HG02981 (cell line): Measurements from ENCODE around the gene IQGAP1.
"Not testable (repeated sequence)": the region's sequence is repeated elsewhere in the genome, so short reads cannot be mapped to it uniquely, and the experiment has no call there.

ENCODE experiments used
- ATAC-seq: cut with Tn5 transposase; IDR thresholded peaks from one replicate; pipeline ENCODE4 v1.9.1; 2021; ENCODE audit warnings: mild to moderate bottlenecking, moderate library complexity; ENCODE audit not compliant: unreplicated experiment

IQGAP1 gene

DNA sequence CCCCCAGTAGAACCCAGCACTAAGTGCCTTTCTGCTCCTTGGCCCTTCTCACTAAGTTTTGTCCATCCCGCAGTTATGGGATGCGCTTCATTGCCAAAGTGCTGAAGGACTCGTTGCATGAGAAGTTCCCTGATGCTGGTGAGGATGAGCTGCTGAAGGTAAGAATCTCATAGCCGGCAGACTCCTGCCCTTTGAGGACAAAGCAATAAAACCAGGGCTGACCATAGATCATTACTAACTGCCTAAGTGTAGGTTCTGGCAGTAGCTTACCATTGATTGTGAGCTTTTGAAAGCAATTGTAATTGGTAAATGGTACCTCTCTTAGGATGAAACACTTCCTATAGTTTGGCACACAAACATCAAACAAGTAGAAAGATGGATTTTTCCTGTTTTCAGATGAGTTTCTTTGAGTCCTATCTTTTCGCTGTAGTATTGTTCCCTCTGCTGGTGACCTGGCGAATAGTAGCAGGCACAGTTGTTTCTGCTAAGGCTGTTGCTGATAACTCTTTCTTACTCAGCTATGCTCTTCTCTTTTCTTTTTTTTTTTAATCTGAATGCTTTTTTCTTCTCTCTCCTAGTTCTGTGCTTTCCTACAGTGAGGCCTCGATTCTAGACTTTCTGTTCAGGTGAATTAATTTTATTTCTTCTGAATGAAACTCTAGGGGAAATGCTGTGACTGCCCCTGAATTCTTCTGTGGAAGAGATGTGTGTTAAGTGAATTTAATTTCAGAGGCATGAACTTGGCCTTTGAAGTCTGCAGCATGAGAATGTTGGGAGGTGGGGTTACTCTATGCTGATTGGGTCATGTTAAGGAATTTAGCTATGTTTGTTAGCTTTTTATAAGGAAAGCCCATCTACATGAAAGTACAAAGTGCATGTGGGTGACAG is 94.3 kb downstream of the IQGAP1 start:
- ATAC-seq: no peak

GRCh38 chr15:90483012-90483307 is 94.9 kb downstream of the IQGAP1 start:
- ATAC-seq: no peak

GRCh38 chr15:90483637-90484036 is 95.6 kb downstream of the IQGAP1 start:
- ATAC-seq: no peak

- no peak for ATAC-seq
Observed at GRCh38 chr15:90487186-90487585, 99.1 kb downstream of the IQGAP1 start.

GRCh38 chr15:90489514-90489913 is 101.5 kb downstream of the IQGAP1 start:
- no peak for ATAC-seq

GRCh38 chr15:90489944-90490343 is 101.9 kb downstream of the IQGAP1 start:
- ATAC-seq: no peak

DNA sequence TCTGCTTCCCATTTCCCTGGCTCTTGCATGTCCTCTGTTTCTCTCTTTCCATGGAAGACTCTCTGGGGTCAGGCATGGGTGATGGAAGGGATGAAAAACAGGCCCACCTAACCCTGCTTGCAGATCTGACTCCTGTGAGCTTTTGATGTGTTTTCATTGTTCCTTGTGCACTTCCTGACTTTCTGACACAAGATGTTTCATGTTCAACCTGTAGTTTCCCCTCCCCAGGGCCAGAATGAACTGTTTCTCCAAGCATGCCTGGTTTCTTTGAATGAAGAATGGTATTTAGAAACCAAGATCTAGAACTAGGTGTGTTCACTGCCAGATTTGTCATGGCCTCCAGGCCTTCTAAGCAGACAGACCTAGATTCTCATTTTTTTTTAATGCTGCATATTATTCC is 105.6 kb downstream of the IQGAP1 start:
- ATAC-seq: no peak

GRCh38 chr15:90495067-90495466 is 107.0 kb downstream of the IQGAP1 start:
- ATAC-seq: no peak

GRCh38 chr15:90496791-90497190 is 108.7 kb downstream of the IQGAP1 start:
- no peak for ATAC-seq

DNA sequence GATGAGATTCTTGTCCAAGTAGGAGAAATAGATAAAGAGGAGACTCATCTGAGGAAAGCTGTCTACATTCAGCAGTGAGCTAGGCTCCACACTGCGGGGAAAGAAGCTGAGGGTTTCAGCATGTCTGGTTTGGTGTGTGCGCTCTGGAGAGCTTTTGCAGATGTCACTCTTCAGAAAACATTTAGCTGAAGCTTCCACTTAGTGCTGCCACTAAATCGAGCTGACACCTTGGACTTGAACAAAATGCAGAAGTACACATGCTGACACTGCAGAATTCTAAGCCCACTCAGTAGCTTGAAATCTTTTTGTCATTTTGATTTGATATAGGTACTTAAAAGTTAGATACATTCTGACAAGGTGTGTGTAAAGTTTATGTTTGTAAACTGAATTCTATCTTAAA is 109.3 kb downstream of the IQGAP1 start:
- ATAC-seq: no peak

- no peak for ATAC-seq
Observed at GRCh38 chr15:90497912-90498311, 109.9 kb downstream of the IQGAP1 start.

- no peak for ATAC-seq
Observed at GRCh38 chr15:90500171-90500570, 112.1 kb downstream of the IQGAP1 start.

DNA sequence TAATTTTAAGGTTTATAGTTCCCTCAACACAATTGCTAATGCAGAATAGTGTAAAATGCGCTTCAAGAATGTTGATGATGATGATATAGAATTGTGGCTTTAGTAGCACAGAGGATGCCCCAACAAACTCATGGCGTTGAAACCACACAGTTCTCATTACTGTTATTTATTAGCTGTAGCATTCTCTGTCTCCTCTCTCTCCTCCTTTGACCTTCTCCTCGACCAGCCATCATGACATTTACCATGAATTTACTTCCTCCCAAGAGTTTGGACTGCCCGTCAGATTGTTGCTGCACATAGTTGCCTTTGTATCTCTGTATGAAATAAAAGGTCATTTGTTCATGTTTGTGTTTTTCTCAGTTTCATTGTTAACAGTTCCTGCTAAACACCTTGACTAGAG is 113.9 kb downstream of the IQGAP1 start:
- no peak for ATAC-seq

GRCh38 chr15:90510781-90511180 is 122.7 kb downstream of the IQGAP1 start:
- not testable (repeated sequence) for ATAC-seq

GRCh38 chr15:90511211-90511618 is 123.2 kb downstream of the IQGAP1 start:
- ATAC-seq: not testable (repeated sequence)

DNA sequence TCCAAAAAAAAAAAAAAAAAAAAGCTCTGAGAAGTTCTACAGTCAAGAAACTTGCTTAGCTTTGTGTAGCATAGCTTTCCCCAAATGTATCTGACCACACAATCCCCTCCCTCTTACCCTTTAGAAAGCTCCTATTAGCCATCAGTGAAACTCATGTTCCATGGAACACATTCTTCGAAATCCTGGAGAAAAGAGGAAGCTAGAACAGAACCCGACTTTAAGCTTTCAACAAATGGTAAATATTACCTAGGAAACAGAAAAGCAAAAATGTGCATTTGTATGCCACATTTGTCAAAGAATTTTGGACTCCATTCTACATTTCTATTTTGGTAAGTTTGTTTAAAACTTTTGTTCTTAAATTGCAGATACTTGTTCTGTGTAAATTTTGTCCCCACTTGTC is 124.2 kb downstream of the IQGAP1 start:
- ATAC-seq: no peak

DNA sequence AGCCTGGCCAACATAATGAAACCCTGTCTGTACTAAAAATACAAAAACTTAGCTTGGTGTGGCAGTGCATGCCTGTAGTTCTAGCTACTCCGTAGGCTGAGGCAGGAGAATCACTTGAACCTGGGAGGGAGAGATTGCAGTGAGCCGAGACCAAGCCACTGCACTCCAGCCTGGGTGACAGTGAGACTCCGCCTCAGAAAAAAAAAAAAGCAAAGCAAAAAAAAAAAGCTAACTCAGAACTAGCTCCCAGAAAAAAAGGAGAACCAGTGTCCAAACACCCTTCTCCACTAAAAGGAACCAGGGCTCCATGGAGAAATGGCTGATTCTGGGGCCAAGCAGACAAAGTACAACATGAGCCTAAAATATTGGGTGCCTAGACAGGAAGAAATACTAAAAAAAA is 124.9 kb downstream of the IQGAP1 start:
- no peak for ATAC-seq

DNA sequence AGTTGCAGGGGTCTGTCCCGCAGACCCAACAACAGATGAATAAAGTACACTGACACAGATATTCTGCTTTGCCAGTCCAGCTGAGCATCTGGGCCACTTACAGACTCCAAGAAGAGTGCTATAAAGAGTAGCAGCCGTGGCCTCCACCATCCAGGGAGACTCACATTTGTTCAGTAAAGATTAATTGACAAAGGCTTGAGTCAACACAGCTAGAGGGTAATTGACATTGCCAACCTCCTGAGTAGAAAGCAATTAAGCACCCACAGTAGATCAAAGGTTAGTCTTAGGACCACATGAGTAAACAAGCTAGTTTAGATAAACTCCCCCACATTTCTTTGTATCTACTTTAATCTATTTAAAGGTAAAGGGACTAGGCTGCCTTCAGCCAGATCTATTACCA is 125.4 kb downstream of the IQGAP1 start:
- no peak for ATAC-seq

- ATAC-seq: not testable (repeated sequence)
Observed at GRCh38 chr15:90513893-90514292, 125.9 kb downstream of the IQGAP1 start.

DNA sequence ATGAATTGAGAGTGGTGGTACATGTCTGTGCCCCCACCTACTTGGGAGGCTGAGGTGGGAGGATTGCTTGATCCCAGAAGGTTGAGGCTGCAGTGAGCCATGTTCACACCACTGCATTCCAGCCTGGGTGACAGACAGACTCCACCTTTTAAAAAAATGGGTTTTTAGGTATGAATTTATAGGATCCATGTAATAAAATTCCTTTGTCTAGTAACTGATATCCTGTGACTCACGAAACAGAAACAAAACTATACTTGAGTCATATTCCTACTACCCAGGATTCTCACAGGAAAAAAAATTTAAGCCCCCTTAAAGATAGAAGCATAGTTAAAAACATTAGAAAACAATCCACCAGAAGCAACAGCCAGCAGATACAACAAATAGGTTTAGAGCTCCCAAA is 131.6 kb downstream of the IQGAP1 start:
- ATAC-seq: no peak

DNA sequence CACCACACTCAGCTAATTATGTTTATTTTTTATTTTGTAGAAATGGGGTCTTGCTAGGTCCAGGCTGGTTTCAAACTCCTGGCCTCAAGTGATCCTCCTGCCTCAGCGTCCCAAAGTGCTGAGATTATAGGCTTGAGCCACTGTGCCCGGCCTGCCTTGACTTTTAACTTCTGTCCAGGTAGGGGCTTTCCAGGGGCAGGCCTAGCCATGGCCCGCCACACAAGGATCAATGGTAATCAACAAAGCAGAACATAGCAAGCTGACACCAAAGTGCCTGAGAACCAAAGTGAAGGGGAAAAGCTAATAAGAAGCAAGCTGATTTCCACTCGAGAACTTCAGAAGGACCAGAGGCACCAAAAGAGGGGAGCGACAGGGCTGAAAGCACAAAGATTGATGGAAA is 132.3 kb downstream of the IQGAP1 start:
- ATAC-seq: no peak

DNA sequence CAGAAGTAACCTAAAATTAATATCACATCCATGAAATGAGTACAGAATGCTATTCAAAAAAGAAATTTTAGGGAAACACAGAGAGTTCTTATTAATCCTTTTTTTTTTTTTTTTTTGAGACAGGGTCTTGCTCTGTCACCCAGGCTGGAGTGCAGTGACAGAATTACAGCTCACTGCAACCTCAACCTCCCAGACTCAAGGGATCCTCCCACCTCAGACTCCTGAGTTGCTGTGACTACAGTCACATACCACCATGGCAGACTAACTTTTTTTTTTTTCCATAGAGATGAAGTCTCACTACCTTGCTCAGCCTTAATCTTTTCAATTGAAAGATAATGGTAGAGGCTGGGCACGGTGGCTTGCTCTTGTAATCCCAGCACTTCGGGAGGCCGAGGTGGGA is 135.3 kb downstream of the IQGAP1 start:
- ATAC-seq: no peak
